SK-N-SH (cell line): ENCODE results near the gene TEX22.

ENCODE experiments used
- CTCF ChIP-seq: fragments of 200-600 bp; sonication (generic); IDR thresholded peaks from 2 replicates; pipeline ENCODE4 v1.6.1; 2017; ENCODE audit warnings: antibody characterized with exemption, mild to moderate bottlenecking, moderate library complexity
- EP300 ChIP-seq, 2 experiments: IDR thresholded peaks; 2 replicates each; pipeline versions ENCODE4 v1.4.0 to v1.6.1; 2012; ENCODE audit warnings: borderline replicate concordance in 1 of 2, low read depth in 1 of 2, low read length in 1 of 2
- SMC3 ChIP-seq: IDR thresholded peaks from 2 replicates; pipeline ENCODE4 v1.6.1; 2012; ENCODE audit warnings: low read depth, low read length, improper control_type of control experiment
- YY1 ChIP-seq: IDR thresholded peaks from 2 replicates; pipeline ENCODE4 v1.4.0; 2012; ENCODE audit warnings: low read depth, mild to moderate bottlenecking

GRCh38 chr14:105390849-105391500 lies 7.4 kb upstream of the TEX22 start:
- no peak for TF ChIP-seq CTCF
- no peak for TF ChIP-seq EP300 (IDR thresholded peaks at IDR 0.05; ENCODE audit: borderline replicate concordance in 1 of 2, low read depth in 1 of 2, low read length in 1 of 2)
- TF ChIP-seq YY1 = no peak
- TF ChIP-seq SMC3 = no peak
